ENCODE data around the gene ADORA1. TPM values are rescaled to one million over a fixed set of nuclear protein-coding genes. Genes with fewer than 3 reads are reported as not detected.

The ADORA1 gene
- total and polyA plus RNA-seq, 2 of the 4 experiments (the other 2 are of a cell fraction): 0.36 to 0.56 TPM

- ATAC-seq (ENCODE audit: low read depth) (no peak), DNase-seq (no peak)
- H2AFZ ChIP-seq (replicated peaks; ENCODE audit: low read length, poor library complexity): no peak overlapping the region
- no peaks in the 10 kb centered on the region for H3K36me3 ChIP-seq (ENCODE audit: control insufficient read depth, insufficient read depth, low read length)
- H2AK9ac ChIP-seq (replicated peaks; ENCODE audit: low read depth, low read length, poor library complexity): no peak overlapping the region
- H3K4ac ChIP-seq (ENCODE audit: low read depth, low read length): no peak overlapping the region
- in situ Hi-C loops (cut with MboI; ENCODE audit: low sequenced_read_pairs) (no loop called here), dilution Hi-C loops (cut with HindIII; ENCODE audit: low sequenced_read_pairs, unreplicated experiment) (no loop called here), intact Hi-C loops (cut with micrococcal nuclease) (no loop called here)
- H3K27ac ChIP-seq (ENCODE audit: insufficient read depth, low read length): no peak overlapping the region
- no peaks in the 10 kb centered on the region for H4K20me1 ChIP-seq (ENCODE audit: insufficient read depth, low read length)
- H4K91ac ChIP-seq (ENCODE audit: insufficient read depth, low read depth, low read length): no peak overlapping the region
- H3K4me3 ChIP-seq (ENCODE audit: insufficient read depth, low read depth, low read length): no peak overlapping the region
- H3K56ac ChIP-seq (ENCODE audit: extremely low read depth, insufficient read depth, low read length): no peak overlapping the region
- H2BK20ac ChIP-seq (ENCODE audit: low read depth, low read length): no peak overlapping the region
- peaks cover 18% of the 10 kb centered on the region for H3K27me3 ChIP-seq (ENCODE audit: control insufficient read depth, insufficient read depth, low read length)
- no peaks in the 10 kb centered on the region; the same call in none of the 2 replicates for H3K9me1 ChIP-seq (ENCODE audit: insufficient read depth, low read length)
- H3K14ac ChIP-seq (replicated peaks; ENCODE audit: low read depth, low read length): no peak overlapping the region
- H3K79me1 ChIP-seq (ENCODE audit: low read depth in 1 of 2, low read length in 2 of 2): no peaks in the 10 kb centered on the region
- H2BK15ac ChIP-seq (ENCODE audit: low read depth, low read length): no peak overlapping the region
- no peak overlapping the region for H2AK5ac ChIP-seq (ENCODE audit: low read depth, low read length)
- no peak overlapping the region for H4K5ac ChIP-seq (ENCODE audit: low read depth, low read length)
- no peak overlapping the region for H3K23ac ChIP-seq (ENCODE audit: low read depth, low read length)
- TF ChIP-seq MXI1 (IDR thresholded peaks at IDR 0.05; ENCODE audit: borderline replicate concordance, low read depth, low read length): no peak
- peaks cover 7% of the 10 kb centered on the region for H3K4me1 ChIP-seq (ENCODE audit: control insufficient read depth, insufficient read depth, low read length)
- ChIA-PET CTCF (no interaction called here), POLR2A (ENCODE audit: unreplicated experiment) (no interaction called here)
- H3K9me3 ChIP-seq (ENCODE audit: control insufficient read depth, insufficient read depth, low read length): no peaks in the 10 kb centered on the region
- no peak overlapping the region for H3K4me2 ChIP-seq (ENCODE audit: low read depth, low read length)
- no CpG with 5 or more reads among the region's 2 CpGs for WGBS, 2 experiments (ENCODE audit: extremely low coverage in 2 of 2, insufficient read length in 1 of 2)
- H3K18ac ChIP-seq (ENCODE audit: low read depth, low read length): no peak overlapping the region
- no TSS peak for BruUV-seq (replicated peaks)
- no peak overlapping the region for H2BK5ac ChIP-seq (ENCODE audit: low read depth, low read length, poor library complexity, severe bottlenecking)
- H4K8ac ChIP-seq (ENCODE audit: low read depth in 2 of 2, low read length in 2 of 2): no peak overlapping the region
- no peak overlapping the region for H2BK120ac ChIP-seq (ENCODE audit: low read depth, low read length)
- no peak overlapping the region for H3K9ac ChIP-seq (ENCODE audit: low read depth, low read length)
Measured at GRCh38 chr1:203190949-203191348, 63.4 kb downstream of the ADORA1 start.

All from IMR-90 (cell line).